ENCODE measurements around the gene KCNH2.

The KCNH2 gene

GRCh38 chr7:150993511-150993910 lies 15.4 kb upstream of the KCNH2 start:
- Histone ChIP-seq H3K4me3 (ENCODE audit: insufficient read depth, low read length, poor library complexity, severe bottlenecking) (no peak overlapping the region), H3K36me3 (ENCODE audit: low read length) (no peaks in the 10 kb centered on the region), H3F3A (ENCODE audit: insufficient read depth) (no peaks in the 10 kb centered on the region), H4K20me1 (ENCODE audit: low read depth, low read length) (no peaks in the 10 kb centered on the region), H2AFZ (ENCODE audit: low read depth, low read length, severe bottlenecking) (no peak overlapping the region), H3K9me2 (replicated peaks; ENCODE audit: insufficient read depth, low read length) (no peaks in the 10 kb centered on the region), H3K4me2 (ENCODE audit: low read depth, low read length, poor library complexity, severe bottlenecking) (no peak overlapping the region), H3K27ac (ENCODE audit: low read depth, low read length) (no peak overlapping the region), H3K27me3 (ENCODE audit: low read length) (no peaks in the 10 kb centered on the region), H3K9me3 (ENCODE audit: insufficient read depth, low read length) (no peaks in the 10 kb centered on the region; the same call in 1 of the 2 replicates), H3K9ac (ENCODE audit: low read length) (no peak overlapping the region), H3K79me2 (ENCODE audit: insufficient read depth, low read length) (no peaks in the 10 kb centered on the region)
- TF ChIP-seq CTCF (IDR thresholded peaks at IDR 0.05; ENCODE audit: insufficient read depth, low read length, poor library complexity, severe bottlenecking) = no peak
- no peak for TF ChIP-seq EZH2phosphoT487 (conservative IDR thresholded peaks at IDR 0.05; ENCODE audit: low read length)

DNA sequence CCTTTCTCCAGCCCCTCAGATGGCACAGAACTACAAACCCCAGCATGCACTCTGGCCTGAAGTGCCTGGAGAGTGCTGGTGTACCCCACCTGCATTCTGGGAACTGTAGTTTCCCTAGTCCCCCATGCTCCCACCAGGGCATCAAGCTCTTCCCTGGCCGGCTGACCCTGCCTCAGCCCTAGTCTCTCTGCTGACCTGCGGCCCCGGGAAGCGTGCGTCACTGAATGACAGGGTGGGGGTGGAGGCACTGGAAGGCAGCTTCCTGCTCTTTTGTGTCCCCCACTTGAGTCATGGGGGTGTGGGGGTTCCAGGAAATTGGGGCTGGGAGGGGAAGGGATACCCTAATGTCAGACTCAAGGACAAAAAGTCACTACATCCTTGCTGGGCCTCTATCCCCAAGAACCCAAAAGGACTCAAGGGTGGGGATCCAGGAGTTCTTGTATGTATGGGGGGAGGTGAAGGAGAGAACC lies 14.7 kb upstream of the KCNH2 start:
- Histone ChIP-seq H3K4me2 (ENCODE audit: low read depth, low read length, poor library complexity, severe bottlenecking) (no peak overlapping the region), H3K9ac (ENCODE audit: low read length) (no peak overlapping the region), H3K36me3 (ENCODE audit: low read length) (no peaks in the 10 kb centered on the region), H3K4me3 (ENCODE audit: insufficient read depth, low read length, poor library complexity, severe bottlenecking) (no peak overlapping the region), H3K27ac (ENCODE audit: low read depth, low read length) (no peak overlapping the region), H2AFZ (ENCODE audit: low read depth, low read length, severe bottlenecking) (no peak overlapping the region), H4K20me1 (ENCODE audit: low read depth, low read length) (no peaks in the 10 kb centered on the region), H3K9me3 (ENCODE audit: insufficient read depth, low read length) (no peaks in the 10 kb centered on the region; the same call in 1 of the 2 replicates), H3K79me2 (ENCODE audit: insufficient read depth, low read length) (no peaks in the 10 kb centered on the region), H3F3A (ENCODE audit: insufficient read depth) (no peaks in the 10 kb centered on the region), H3K9me2 (replicated peaks; ENCODE audit: insufficient read depth, low read length) (no peaks in the 10 kb centered on the region), H3K27me3 (ENCODE audit: low read length) (no peaks in the 10 kb centered on the region)
- no peak for TF ChIP-seq EZH2phosphoT487 (conservative IDR thresholded peaks at IDR 0.05; ENCODE audit: low read length)
- TF ChIP-seq CTCF (IDR thresholded peaks at IDR 0.05; ENCODE audit: insufficient read depth, low read length, poor library complexity, severe bottlenecking) = no peak

- Histone ChIP-seq H3K27ac (ENCODE audit: low read depth, low read length) (no peak overlapping the region), H3K36me3 (ENCODE audit: low read length) (no peaks in the 10 kb centered on the region), H4K20me1 (ENCODE audit: low read depth, low read length) (no peaks in the 10 kb centered on the region), H3K9ac (ENCODE audit: low read length) (no peak overlapping the region), H3K9me3 (ENCODE audit: insufficient read depth, low read length) (no peaks in the 10 kb centered on the region; the same call in 1 of the 2 replicates), H3K9me2 (replicated peaks; ENCODE audit: insufficient read depth, low read length) (no peaks in the 10 kb centered on the region), H3K4me2 (ENCODE audit: low read depth, low read length, poor library complexity, severe bottlenecking) (no peak overlapping the region), H3F3A (ENCODE audit: insufficient read depth) (no peaks in the 10 kb centered on the region), H3K27me3 (ENCODE audit: low read length) (no peaks in the 10 kb centered on the region), H2AFZ (ENCODE audit: low read depth, low read length, severe bottlenecking) (no peak overlapping the region), H3K79me2 (ENCODE audit: insufficient read depth, low read length) (no peaks in the 10 kb centered on the region), H3K4me3 (ENCODE audit: insufficient read depth, low read length, poor library complexity, severe bottlenecking) (no peak overlapping the region)
- TF ChIP-seq CTCF (IDR thresholded peaks at IDR 0.05; ENCODE audit: insufficient read depth, low read length, poor library complexity, severe bottlenecking) (no peak), EZH2phosphoT487 (conservative IDR thresholded peaks at IDR 0.05; ENCODE audit: low read length) (no peak)
Observed at GRCh38 chr7:150992051-150992640, 14.0 kb upstream of the KCNH2 start.

Data from SU-DHL-6 (cell line).